Measurements from ENCODE around the gene SCYL2. TPM values are rescaled to one million over a fixed set of nuclear protein-coding genes. Genes with fewer than 3 reads are reported as not detected.

The SCYL2 gene
- total RNA-seq, 1 experiment from 2014 or later, result 49.5 TPM

- no peak overlapping the region for H3K27ac Mint-ChIP-seq (ENCODE audit: unreplicated experiment)
- intact Hi-C loops (cut with micrococcal nuclease; ENCODE audit: unreplicated experiment), result no loop called here
- H3K36me3 Mint-ChIP-seq (ENCODE audit: insufficient read depth, unreplicated experiment), result no peaks in the 10 kb centered on the region
- CTCF ChIA-PET, result no interaction called here
- POLR2A ChIA-PET, result no interaction called here
- Histone ChIP-seq H3K36me3 (ENCODE audit: control insufficient read depth, insufficient read depth, low read length) (no peaks in the 10 kb centered on the region), H3K4me1 (peaks cover 11% of the 10 kb centered on the region; the same call in 1 of the 2 replicates), H3K27me3 (replicated peaks; ENCODE audit: control insufficient read depth, insufficient read depth, low read length) (no peaks in the 10 kb centered on the region), H3K4me3 (ENCODE audit: low read depth, low read length) (no peak overlapping the region), H3K9me3 (no peaks in the 10 kb centered on the region)
- no peak for DNase-seq
- no peaks in the 10 kb centered on the region for H3K27me3 Mint-ChIP-seq (ENCODE audit: insufficient read depth, unreplicated experiment)
- TF ChIP-seq, protein P1, sequence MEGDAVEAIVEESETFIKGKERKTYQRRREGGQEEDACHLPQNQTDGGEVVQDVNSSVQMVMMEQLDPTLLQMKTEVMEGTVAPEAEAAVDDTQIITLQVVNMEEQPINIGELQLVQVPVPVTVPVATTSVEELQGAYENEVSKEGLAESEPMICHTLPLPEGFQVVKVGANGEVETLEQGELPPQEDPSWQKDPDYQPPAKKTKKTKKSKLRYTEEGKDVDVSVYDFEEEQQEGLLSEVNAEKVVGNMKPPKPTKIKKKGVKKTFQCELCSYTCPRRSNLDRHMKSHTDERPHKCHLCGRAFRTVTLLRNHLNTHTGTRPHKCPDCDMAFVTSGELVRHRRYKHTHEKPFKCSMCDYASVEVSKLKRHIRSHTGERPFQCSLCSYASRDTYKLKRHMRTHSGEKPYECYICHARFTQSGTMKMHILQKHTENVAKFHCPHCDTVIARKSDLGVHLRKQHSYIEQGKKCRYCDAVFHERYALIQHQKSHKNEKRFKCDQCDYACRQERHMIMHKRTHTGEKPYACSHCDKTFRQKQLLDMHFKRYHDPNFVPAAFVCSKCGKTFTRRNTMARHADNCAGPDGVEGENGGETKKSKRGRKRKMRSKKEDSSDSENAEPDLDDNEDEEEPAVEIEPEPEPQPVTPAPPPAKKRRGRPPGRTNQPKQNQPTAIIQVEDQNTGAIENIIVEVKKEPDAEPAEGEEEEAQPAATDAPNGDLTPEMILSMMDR (IDR thresholded peaks at IDR 0.05; ENCODE audit: insufficient read depth in 1 of 2, low read depth in 1 of 2, low read length in 1 of 2, severe bottlenecking in 1 of 2, unreplicated experiment in 1 of 2), result no peak
- no TSS peak for BruUV-seq (replicated peaks)
- no peaks in the 10 kb centered on the region for H3K4me1 Mint-ChIP-seq (ENCODE audit: low read depth, unreplicated experiment)
- H3K4me3 Mint-ChIP-seq (ENCODE audit: unreplicated experiment), result no peak overlapping the region
- no peaks in the 10 kb centered on the region for H3K9me3 Mint-ChIP-seq (ENCODE audit: unreplicated experiment)
Observed at GRCh38 chr12:100248886-100249285, 18.1 kb upstream of the SCYL2 start.

DNA sequence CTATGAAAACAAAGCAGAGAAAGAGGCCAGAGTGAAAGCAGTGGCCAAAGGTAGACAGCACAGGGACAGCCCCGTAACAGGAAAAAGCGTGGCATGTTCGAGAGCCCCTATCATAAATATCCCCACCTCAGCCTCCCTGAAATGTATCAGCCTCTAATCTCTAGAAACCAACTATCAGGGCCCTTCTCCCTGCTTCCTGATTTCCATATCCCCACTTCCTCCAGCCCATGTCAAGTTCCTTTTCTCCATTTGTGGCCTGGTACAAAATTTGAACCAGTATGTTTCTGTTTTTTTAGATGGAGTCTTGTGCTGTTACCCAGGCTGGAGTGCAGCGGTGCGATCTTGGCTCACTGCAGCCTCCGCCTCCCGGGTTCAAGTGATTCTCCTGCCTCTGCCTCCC, 17.0 kb upstream of the SCYL2 start:
- no peaks in the 10 kb centered on the region for H3K36me3 ChIP-seq (ENCODE audit: control insufficient read depth, insufficient read depth, low read length)
- Mint-ChIP-seq H3K4me1 (ENCODE audit: low read depth, unreplicated experiment) (peaks cover 9% of the 10 kb centered on the region), H3K27me3 (ENCODE audit: insufficient read depth, unreplicated experiment) (no peaks in the 10 kb centered on the region), H3K9me3 (ENCODE audit: unreplicated experiment) (no peaks in the 10 kb centered on the region), H3K36me3 (ENCODE audit: insufficient read depth, unreplicated experiment) (no peaks in the 10 kb centered on the region), H3K4me3 (ENCODE audit: unreplicated experiment) (no peak overlapping the region), H3K27ac (ENCODE audit: unreplicated experiment) (no peak overlapping the region)
- intact Hi-C loops (cut with micrococcal nuclease; ENCODE audit: unreplicated experiment), result no loop called here
- H3K4me3 ChIP-seq (ENCODE audit: low read depth, low read length), result no peak overlapping the region
- BruUV-seq (replicated peaks), result no TSS peak
- TF ChIP-seq, protein P1 (IDR thresholded peaks at IDR 0.05; ENCODE audit: insufficient read depth in 1 of 2, low read depth in 1 of 2, low read length in 1 of 2, severe bottlenecking in 1 of 2, unreplicated experiment in 1 of 2), result no peak
- DNase-seq, result no peak
- CTCF ChIA-PET, result no interaction called here
- POLR2A ChIA-PET, result no interaction called here
- peaks cover 11% of the 10 kb centered on the region; the same call in 1 of the 2 replicates for H3K4me1 ChIP-seq
- no peaks in the 10 kb centered on the region for H3K27me3 ChIP-seq (replicated peaks; ENCODE audit: control insufficient read depth, insufficient read depth, low read length)
- no peaks in the 10 kb centered on the region for H3K9me3 ChIP-seq

DNA sequence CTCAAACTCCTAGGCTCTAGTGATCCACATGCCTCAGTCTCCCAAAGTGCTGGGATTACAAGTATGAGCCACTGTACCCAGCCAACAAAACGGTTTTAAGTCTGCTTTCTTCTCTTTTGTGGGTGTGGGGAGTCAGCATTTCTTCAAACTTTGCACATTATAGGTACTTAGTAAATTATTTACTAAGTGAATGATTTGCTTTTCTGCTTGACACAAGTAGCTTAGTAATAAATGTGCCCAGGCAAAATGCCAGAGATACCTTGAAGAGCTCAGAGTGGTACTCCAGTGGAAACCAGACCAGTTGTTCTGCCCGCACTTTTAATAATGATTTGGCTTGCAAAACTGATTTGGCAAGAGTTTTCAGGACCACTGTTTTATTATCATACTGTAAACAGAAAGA, 15.1 kb upstream of the SCYL2 start:
- CTCF ChIA-PET, result interaction anchor here (0.6 kb wide), 1 partner anchor 303 kb away, joined by 4 read pairs; no protein-coding TSS in a partner anchor
- no peak for DNase-seq
- Histone ChIP-seq H3K36me3 (ENCODE audit: control insufficient read depth, insufficient read depth, low read length) (no peaks in the 10 kb centered on the region), H3K27me3 (replicated peaks; ENCODE audit: control insufficient read depth, insufficient read depth, low read length) (no peaks in the 10 kb centered on the region), H3K4me1 (peaks cover 19% of the 10 kb centered on the region), H3K4me3 (ENCODE audit: low read depth, low read length) (no peak overlapping the region), H3K9me3 (no peaks in the 10 kb centered on the region)
- no TSS peak for BruUV-seq (replicated peaks)
- intact Hi-C loops (cut with micrococcal nuclease; ENCODE audit: unreplicated experiment), result loop anchor here (2.0 kb wide), 1 partner anchor 15 kb away; the partner anchor contains the start of genes DEPDC4 and SCYL2
- H3K9me3 Mint-ChIP-seq (ENCODE audit: unreplicated experiment), result no peaks in the 10 kb centered on the region
- POLR2A ChIA-PET, result interaction anchor here (0.7 kb wide), 1 partner anchor 15 kb away, joined by 6 read pairs; the partner anchor contains the start of genes DEPDC4 and SCYL2
- H3K27me3 Mint-ChIP-seq (ENCODE audit: insufficient read depth, unreplicated experiment), result no peaks in the 10 kb centered on the region
- no peaks in the 10 kb centered on the region for H3K36me3 Mint-ChIP-seq (ENCODE audit: insufficient read depth, unreplicated experiment)
- no peak overlapping the region for H3K27ac Mint-ChIP-seq (ENCODE audit: unreplicated experiment)
- TF ChIP-seq, protein P1 (IDR thresholded peaks at IDR 0.05; ENCODE audit: insufficient read depth in 1 of 2, low read depth in 1 of 2, low read length in 1 of 2, severe bottlenecking in 1 of 2, unreplicated experiment in 1 of 2), result no peak
- no peak overlapping the region for H3K4me3 Mint-ChIP-seq (ENCODE audit: unreplicated experiment)
- peaks cover 18% of the 10 kb centered on the region for H3K4me1 Mint-ChIP-seq (ENCODE audit: low read depth, unreplicated experiment)

Data from Caco-2 (cell line).